HG02763 (cell line): Measurements from ENCODE around the gene IDH3G.

Experiments
- ATAC-seq: cut with Tn5 transposase; IDR thresholded peaks from one replicate; pipeline ENCODE4 v1.9.1; 2021; ENCODE audit warnings: mild to moderate bottlenecking, moderate library complexity; ENCODE audit not compliant: unreplicated experiment

IDH3G gene

GRCh38 chrX:153816831-153817690 lies 22.9 kb upstream of the IDH3G start:
- ATAC-seq, result no peak

DNA sequence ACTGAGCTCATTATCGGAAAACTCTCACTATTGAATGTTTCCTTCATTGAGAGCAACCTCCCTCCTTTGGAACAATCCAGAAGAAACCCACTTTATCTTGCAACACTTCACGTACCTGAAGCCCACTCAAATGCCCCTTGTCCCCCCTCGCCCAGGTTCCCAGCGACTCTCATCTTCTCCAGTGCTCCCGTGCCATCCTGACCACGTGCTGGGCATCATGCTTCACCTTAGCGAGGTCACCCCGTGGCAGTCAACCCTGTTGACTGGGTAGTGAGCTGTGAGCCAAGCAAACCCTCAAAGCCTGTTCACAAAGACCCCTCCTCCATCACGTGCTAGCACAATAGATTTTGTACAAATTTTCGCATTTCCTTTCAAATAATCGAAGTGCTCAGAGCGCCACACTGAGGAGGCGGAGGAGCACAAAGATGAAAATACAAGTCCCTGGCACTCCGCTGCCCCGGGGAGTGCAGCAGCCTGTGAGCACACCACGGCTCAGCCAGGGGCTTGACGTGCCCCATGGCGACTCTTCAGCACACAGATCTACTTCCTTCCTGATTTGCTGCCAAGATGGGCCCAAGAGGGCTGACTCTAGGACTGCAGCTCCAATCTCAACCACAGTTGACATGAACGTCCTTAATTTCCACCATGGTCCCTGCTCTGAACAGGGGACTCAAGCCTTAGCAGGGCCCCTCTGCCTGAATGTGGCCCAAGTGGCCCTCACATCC lies 20.6 kb upstream of the IDH3G start:
- ATAC-seq, result no peak

GRCh38 chrX:153813161-153813560 lies 19.0 kb upstream of the IDH3G start:
- ATAC-seq, result no peak

GRCh38 chrX:153812220-153812619 lies 18.0 kb upstream of the IDH3G start:
- no peak for ATAC-seq

- no peak for ATAC-seq
Measured at GRCh38 chrX:153807976-153808375, 13.8 kb upstream of the IDH3G start.

DNA sequence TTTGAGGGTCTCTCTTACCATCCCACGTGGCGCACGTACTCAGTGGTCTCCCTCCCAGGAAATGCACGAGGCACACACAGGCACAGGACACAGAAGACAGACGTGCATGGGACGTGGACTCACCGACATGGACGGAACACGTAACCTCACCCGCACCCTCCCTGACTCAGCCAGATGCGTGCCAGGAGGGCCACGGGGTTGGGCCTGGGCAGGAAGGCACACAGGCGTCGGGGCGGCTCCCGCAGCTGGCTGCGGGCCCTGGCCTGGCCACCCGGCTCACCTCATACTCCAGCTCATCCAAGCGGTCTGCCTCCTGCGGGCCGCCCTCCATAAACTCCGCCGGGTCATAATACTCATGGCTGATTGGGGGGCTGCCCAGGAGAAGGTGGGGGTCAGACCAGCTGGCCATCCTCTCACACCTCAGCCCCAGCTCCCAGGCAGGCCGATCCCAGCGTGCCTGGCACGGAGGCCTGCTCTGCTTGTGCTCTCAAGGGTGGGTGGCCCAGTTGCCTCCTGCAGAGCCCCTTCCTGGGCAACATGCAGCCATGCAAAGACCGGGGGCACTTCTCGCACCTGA lies 12.9 kb upstream of the IDH3G start:
- ATAC-seq, result no peak

DNA sequence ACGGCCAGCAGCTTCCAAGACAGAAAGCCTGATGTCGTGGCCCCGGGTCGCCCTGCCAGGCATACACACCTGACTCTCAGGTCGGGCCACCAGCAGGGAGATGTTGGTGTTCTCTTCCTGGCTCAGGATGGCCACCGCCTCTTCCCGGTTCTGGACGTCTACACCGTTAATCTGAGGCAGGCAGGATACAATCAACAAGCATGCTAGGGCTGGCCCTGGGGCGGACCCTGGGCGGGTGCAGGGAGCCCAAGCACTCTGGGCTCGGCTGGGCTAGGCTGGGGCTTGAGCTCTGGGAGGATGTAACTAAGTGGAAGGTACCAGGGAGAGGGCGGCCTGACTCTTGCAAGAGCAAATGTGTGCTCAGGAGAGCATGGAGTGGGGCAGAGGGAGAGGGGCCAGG lies 11.3 kb upstream of the IDH3G start:
- no peak for ATAC-seq

DNA sequence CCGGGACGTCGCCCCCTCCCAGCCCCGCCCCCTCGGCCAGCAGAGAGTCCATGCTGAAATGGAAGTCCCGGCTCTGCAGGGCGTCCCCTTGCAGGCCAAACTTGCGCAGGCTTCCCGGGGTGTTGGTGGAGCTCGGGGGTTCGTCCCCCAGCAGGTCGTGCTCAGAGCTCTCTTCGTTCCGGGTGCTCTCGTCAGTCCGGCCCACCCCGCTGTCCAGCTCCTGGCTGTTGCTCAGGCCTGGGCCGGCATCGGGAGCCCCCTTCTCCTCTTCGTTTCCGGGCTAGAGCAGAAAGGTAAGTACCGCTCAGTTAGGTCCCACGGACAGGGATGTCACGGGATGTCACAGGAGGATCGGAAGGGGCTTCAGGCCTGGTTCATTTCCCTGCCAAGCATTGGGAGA lies 10.4 kb upstream of the IDH3G start:
- ATAC-seq, result no peak

- no peak for ATAC-seq
Measured at GRCh38 chrX:153804100-153804595, 10.0 kb upstream of the IDH3G start.

- no peak for ATAC-seq
Measured at GRCh38 chrX:153803211-153804099, 9.3 kb upstream of the IDH3G start.

GRCh38 chrX:153802513-153803045 lies 8.4 kb upstream of the IDH3G start:
- no peak for ATAC-seq

GRCh38 chrX:153801669-153802068 lies 7.5 kb upstream of the IDH3G start:
- no peak for ATAC-seq

DNA sequence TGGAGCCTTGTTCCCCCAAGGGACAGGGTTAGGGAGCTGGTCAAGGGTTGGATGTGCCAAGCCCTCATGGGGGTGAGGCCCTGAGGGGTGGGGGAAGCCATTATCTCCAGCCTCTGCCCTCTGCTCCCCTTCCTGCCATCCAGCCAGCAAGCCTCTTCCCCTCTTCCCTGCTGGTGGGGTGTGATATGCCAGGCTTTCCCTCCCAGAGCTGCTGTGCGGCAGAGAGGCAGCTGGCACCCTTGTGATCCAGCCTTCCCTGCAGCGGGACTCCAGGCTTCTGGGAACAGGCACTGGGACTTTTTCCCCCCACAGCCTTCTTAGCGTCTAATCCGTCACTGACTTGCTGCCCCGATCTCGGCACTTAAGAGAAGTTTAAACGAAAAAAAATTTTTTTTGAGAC lies 6.6 kb upstream of the IDH3G start:
- ATAC-seq, result no peak

DNA sequence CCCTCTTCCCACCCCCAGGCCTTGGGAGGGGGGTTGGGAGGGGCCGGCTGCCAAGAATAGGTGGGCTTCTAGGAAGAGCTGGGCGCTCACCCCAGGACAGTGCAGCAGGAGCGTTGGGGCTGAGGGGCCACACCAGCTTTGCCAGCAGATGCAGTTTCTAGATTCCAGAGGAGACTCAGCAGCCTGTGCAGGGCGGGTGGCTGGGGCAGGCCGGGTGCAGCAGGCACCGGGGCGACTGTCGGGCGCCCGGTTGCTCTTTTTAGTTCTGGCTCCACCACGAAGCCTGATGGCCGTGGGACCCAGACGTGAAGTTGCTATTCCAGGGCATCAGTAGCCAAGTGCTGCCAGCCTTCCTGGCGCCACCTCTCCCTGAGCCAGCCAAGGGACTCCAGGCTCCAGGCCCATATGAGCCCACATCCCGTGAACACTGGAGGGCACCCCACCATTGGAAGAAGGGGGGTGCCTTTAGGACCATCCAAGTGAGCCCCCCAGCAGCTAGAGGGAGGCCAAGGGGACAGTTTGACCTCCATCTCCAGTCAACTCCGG lies 6.1 kb upstream of the IDH3G start:
- no peak for ATAC-seq

GRCh38 chrX:153799326-153799725 lies 5.2 kb upstream of the IDH3G start:
- ATAC-seq, result no peak

DNA sequence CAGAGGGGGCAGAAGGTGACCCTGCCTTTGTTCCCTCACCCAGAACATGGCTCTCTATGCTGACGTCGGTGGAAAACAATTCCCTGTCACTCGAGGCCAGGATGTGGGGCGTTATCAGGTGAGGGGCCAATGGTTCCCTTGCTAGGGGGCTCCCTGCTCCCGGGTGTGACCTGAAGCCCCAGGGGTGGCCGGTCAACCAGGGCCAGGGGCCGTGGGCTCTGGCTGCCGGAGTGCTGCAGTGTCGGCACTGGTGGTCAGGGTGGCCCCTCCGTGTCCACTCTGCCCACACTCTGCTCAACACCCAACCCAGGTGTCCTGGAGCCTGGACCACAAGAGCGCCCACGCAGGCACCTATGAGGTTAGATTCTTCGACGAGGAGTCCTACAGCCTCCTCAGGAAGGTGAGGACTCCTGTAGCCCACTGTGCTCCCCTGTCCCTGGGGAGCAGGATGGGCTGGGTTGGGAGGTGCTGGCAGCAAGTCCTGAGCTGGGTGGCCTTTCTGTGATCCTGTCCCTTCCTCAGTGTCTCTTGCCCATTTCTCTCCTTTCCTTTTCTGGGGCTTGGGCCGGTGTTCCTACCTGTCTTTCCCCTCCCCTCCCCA lies 3.3 kb upstream of the IDH3G start:
- ATAC-seq, result no peak

GRCh38 chrX:153794897-153795816 lies 982 bp upstream of the IDH3G start:
- ATAC-seq, result no peak

- ATAC-seq, result no peak
Measured at GRCh38 chrX:153793291-153793690, 884 bp downstream of the IDH3G start.

DNA sequence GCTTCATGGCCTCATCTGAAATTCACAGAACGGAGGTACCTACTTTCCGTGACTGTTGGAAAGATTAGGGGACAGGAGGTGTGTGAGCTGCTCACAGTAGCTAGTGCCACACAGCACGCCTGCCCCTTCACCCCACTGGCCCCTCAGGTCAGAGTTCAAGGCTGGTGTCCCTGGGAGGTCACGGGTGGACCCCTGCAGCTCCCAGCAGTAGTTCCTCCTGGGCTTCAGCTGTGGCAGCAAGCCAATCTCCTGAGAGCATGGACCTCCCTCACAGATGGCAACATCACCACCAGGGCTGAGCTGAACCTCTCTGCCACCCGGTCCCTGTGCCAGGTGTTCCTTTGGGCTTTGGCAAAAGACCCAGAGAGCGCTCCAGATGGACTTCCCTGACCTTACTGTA lies 1.8 kb downstream of the IDH3G start:
- no peak for ATAC-seq
